HFF-Myc (cell line): ENCODE results near the gene C2CD2L.
A peak's percentile ranks its signal among the peaks of the same experiment; 100 is the strongest.
"Not testable (repeated sequence)": the region's sequence is repeated elsewhere in the genome, so short reads cannot be mapped to it uniquely, and the experiment has no call there.

Experiments used
- DNase-seq: peaks from one replicate; pipeline ENCODE4 v3.0.0-alpha.2; 2011; ENCODE audit warnings: low read depth; ENCODE audit errors: extremely low read depth
- H3K4me3 ChIP-seq: replicated peaks from 2 replicates; pipeline ENCODE4 v1.5.1; 2011; ENCODE audit warnings: low read depth, mild to moderate bottlenecking, control low read depth, low read length
- CTCF ChIP-seq: IDR thresholded peaks from 2 replicates; pipeline ENCODE4 v1.5.1; 2012; ENCODE audit warnings: mild to moderate bottlenecking, low read depth, low read length, control low read depth; ENCODE audit errors: missing control alignments

C2CD2L gene

GRCh38 chr11:119106564-119107537, at the start of gene C2CD2L:
C2CD2L (plus strand) TSS chr11:119107344; CDS start chr11:119107742, 398 bp downstream.
- no peak for TF ChIP-seq CTCF
- DNase-seq, result no peak
- H3K4me3 ChIP-seq, result peak within 1 kb of the TSS; percentile 73

GRCh38 chr11:119059128-119059527, 48.0 kb upstream of the C2CD2L start:
- not testable (repeated sequence) for DNase-seq, H3K4me3 ChIP-seq

GRCh38 chr11:119061256-119061655, 45.9 kb upstream of the C2CD2L start:
- no peak for DNase-seq
- H3K4me3 ChIP-seq, result no peak overlapping the region
- no peak for TF ChIP-seq CTCF

- peak; percentile 32 for DNase-seq
- no peak for TF ChIP-seq CTCF
Measured at GRCh38 chr11:119062779-119063178, 44.4 kb upstream of the C2CD2L start.

GRCh38 chr11:119065369-119065768, 41.8 kb upstream of the C2CD2L start:
- DNase-seq, result peak; percentile 21
- TF ChIP-seq CTCF, result peak; percentile 62
- no peak overlapping the region for H3K4me3 ChIP-seq

More at GRCh38 chr11:119062779-119063178, 44.4 kb upstream of the C2CD2L start:
- H3K4me3 ChIP-seq, result no peak overlapping the region

- TF ChIP-seq CTCF, result no peak
- peak; percentile 76 for DNase-seq
- H3K4me3 ChIP-seq, result peak within 1 kb of the TSS; percentile 99
Measured at GRCh38 chr11:119067371-119068222, 39.5 kb upstream of the C2CD2L start, which contains the start of gene VPS11. VPS11 (plus strand) TSS chr11:119067818; CDS start chr11:119067824, 6 bp downstream.
